H1 (cell line): ENCODE data around the gene SGCD. TPM values are rescaled to one million over a fixed set of nuclear protein-coding genes. Genes with fewer than 3 reads are reported as not detected.
A peak's percentile ranks its signal among the peaks of the same experiment; 100 is the strongest.

Experiments
- BCL11A ChIP-seq, 2 experiments: IDR thresholded peaks; one replicate each; pipeline ENCODE4 v1.6.1; 2011; ENCODE audit warnings: low read depth in 2 of 2, low read length in 2 of 2, mild to moderate bottlenecking in 2 of 2
- CTCF ChIP-seq, 3 experiments: IDR thresholded peaks; 1 replicate in 2 of 3; 2 replicates in 1 of 3; pipeline versions ENCODE4 v1.5.1 to v1.6.1; 2011; ENCODE audit warnings: low read length in 3 of 3, mild to moderate bottlenecking in 3 of 3, inconsistent platforms in 2 of 3, low read depth in 1 of 3, moderate library complexity in 1 of 3; ENCODE audit not compliant: insufficient read depth in 1 of 3; ENCODE audit errors: control extremely low read depth in 1 of 3
- SP2 ChIP-seq: IDR thresholded peaks from 2 replicates; pipeline ENCODE4 v1.6.1; 2012; ENCODE audit warnings: mild to moderate bottlenecking, low read length, inconsistent platforms
- SRF ChIP-seq: IDR thresholded peaks from 2 replicates; pipeline ENCODE4 v1.6.1; 2011; ENCODE audit warnings: mild to moderate bottlenecking, low read depth, low read length, moderate library complexity
- polyA plus RNA-seq, 7 experiments: library from polyadenylated mRNA; depleted of rRNA in 3 of 7; stranded (reverse) in 5 of 7; unstranded in 2 of 7; fragments of >200 nt in 5 of 7; fragments of 200-250 nt in 2 of 7; gene quantifications; 1 replicate in 5 of 7; 2 replicates in 1 of 7; 4 replicates in 1 of 7; pipeline versions ENCODE4 v1.2.1 to v1.2.3, GENCODE V29; 2011 to 2013; ENCODE audit warnings: missing spikeins in 2 of 7, mixed read lengths in 2 of 7
- small RNA-seq: library from polyadenylated mRNA; stranded (forward); fragments of <200 nt; extraction: miRNeasy Mini kit (QIAGEN cat#:217004); gene quantifications from one replicate; pipeline ENCODE3, GENCODE V24; 2013; ENCODE audit not compliant: insufficient read depth
- total RNA-seq: library from RNA; stranded (reverse); fragmentation: NEBNext Ultra II Directional; extraction: Animal tissue kit (Norgen Biotek cat#: 25700); gene quantifications from 2 replicates; pipeline ENCODE4 v1.2.1, GENCODE V29; 2021

SGCD gene
- total and polyA plus RNA-seq, 2 of the 8 experiments (the other 6 are each of a cell fraction or from before 2014, with no cell fraction given): 0.04 to 0.08 TPM

DNA sequence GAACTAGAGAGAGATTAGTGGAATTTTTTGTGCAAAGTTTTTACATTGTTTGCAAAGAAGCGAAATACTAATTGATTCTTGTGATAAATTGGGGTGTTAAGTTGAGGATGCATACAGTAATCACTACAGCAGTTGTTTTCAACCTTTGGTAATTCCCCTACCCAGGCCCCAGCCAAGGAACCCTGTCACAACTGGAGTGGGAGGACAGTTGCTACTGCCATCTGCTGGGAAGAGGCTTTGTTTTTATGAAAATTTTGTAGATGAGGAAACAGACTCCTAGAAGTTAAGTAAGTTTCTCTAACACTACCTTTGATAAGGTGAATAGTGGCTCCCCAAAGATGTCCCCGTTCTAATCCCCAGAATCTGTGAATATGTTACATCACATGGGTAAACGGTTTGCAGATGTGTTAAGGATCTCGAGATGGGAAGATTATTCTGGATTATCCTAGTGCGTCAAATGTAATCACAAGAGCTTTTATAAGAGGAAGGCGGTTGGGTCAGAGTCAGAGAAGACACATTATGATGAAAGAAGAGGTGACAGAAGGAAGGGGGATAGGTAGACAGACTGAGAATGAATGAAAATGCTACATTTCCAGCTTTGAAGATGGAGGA is 489.1 kb downstream of the SGCD start (continued):
- TF ChIP-seq CTCF (IDR thresholded peaks at IDR 0.05; ENCODE audit: control extremely low read depth in 1 of 3, insufficient read depth in 1 of 3, low read depth in 1 of 3, low read length in 3 of 3) (peak; percentile 25 to 73 (median 61)), SP2 (no peak), SRF (no peak), BCL11A (IDR thresholded peaks at IDR 0.05; ENCODE audit: low read depth in 2 of 2, low read length in 2 of 2) (no peak)
- TF ChIP-seq, all 59 proteins: peak for 2

Small RNA genes lying within 50 kb of the gene (small RNA-seq; reads per million reads assigned to genes)
- gene AC027308.1: not detected
- not detected for gene RNU6-556P
